Activated CD8-positive, alpha-beta T cell treated with anti-CD3 and anti-CD28 coated beads, Interleukin-2, amount 10 ng/mL, durations not matched to agents 7 days and 5 days (primary cell): Measurements from ENCODE around the gene GIMAP2. TPM values are rescaled to one million over a fixed set of nuclear protein-coding genes. Genes with fewer than 3 reads are reported as not detected.

ENCODE experiments used
- ATAC-seq: fragments of 150-1000 bp; cut with Tn5 transposase; one replicate; pipeline ENCODE4 v1.10.0; 2021; ENCODE audit warnings: moderate library complexity
- CTCF ChIA-PET: fragments of 350-600 bp; sonication (Branson Sonifier 250); formaldehyde crosslinking; loops from one replicate; lab custom pipeline; 2021; ENCODE audit warnings: antibody characterized with exemption; lab: Charles Lee
- POLR2A ChIA-PET: fragments of 350-600 bp; sonication (Branson Sonifier 250); formaldehyde crosslinking; loops from one replicate; lab custom pipeline; 2021; ENCODE audit warnings: antibody characterized with exemption; lab: Charles Lee
- DNase-seq: peaks from one replicate; pipeline ENCODE4 v3.0.0-alpha.2; 2020
- H3K27ac Mint-ChIP-seq: one replicate; pipeline ENCODE4 v1.8.0; 2021; ENCODE audit warnings: mild to moderate bottlenecking, mixed read lengths
- H3K27me3 Mint-ChIP-seq: one replicate; pipeline ENCODE4 v1.8.0; 2021; ENCODE audit warnings: low read depth, mixed read lengths
- H3K36me3 Mint-ChIP-seq: one replicate; pipeline ENCODE4 v1.8.0; 2021; ENCODE audit warnings: low read depth, mixed read lengths
- H3K4me1 Mint-ChIP-seq: one replicate; pipeline ENCODE4 v1.8.0; 2021; ENCODE audit warnings: low read depth, mixed read lengths
- H3K4me3 Mint-ChIP-seq: one replicate; pipeline ENCODE4 v1.8.0; 2021; ENCODE audit warnings: mild to moderate bottlenecking, mixed read lengths
- H3K9me3 Mint-ChIP-seq: one replicate; pipeline ENCODE4 v1.8.0; 2022; ENCODE audit warnings: mixed read lengths; ENCODE audit not compliant: insufficient read depth
- total RNA-seq, 2 experiments: library from RNA; stranded (reverse); gene quantifications; one replicate each; pipeline ENCODE4 v1.2.3, GENCODE V29; 2021

The GIMAP2 gene
- total RNA-seq, 2 experiments from 2014 or later = 79.0 to 82.9 TPM

GRCh38 chr7:150740053-150740452, 54.5 kb downstream of the GIMAP2 start:
- peaks cover 79% of the 10 kb centered on the region for H3K4me1 Mint-ChIP-seq
- peak overlapping the region; percentile 90 for H3K27ac Mint-ChIP-seq
- no peaks in the 10 kb centered on the region for H3K9me3 Mint-ChIP-seq
- H3K27me3 Mint-ChIP-seq = no peaks in the 10 kb centered on the region
- DNase-seq = no peak
- CTCF ChIA-PET = interaction anchor here (2.6 to 6.1 kb wide), 2 partner anchors 15 to 289 kb away, joined by 9 to 47 read pairs; partner anchors contain the start of gene GIMAP8
- H3K36me3 Mint-ChIP-seq = peaks cover 77% of the 10 kb centered on the region
- POLR2A ChIA-PET = interaction anchor here (0.6 to 3.0 kb wide), 2 partner anchors 24 to 228 kb away, joined by 3 to 13 read pairs; partner anchors contain the start of gene GIMAP1
- H3K4me3 Mint-ChIP-seq = peak overlapping the region; percentile 90
- no peak for ATAC-seq

GRCh38 chr7:150742286-150742968, 56.9 kb downstream of the GIMAP2 start:
- ChIA-PET CTCF (interaction anchor here (0.7 to 6.1 kb wide), 7 partner anchors 9 to 294 kb away, joined by 3 to 47 read pairs (median 4); partner anchors contain the start of genes GIMAP7 and GIMAP8), POLR2A (interaction anchor here (0.7 to 3.0 kb wide), 13 partner anchors 8 to 290 kb away, joined by 3 to 16 read pairs (median 5); partner anchors contain the start of genes GIMAP1, GIMAP2, GIMAP4 and GIMAP7)
- H3K27ac Mint-ChIP-seq = peak overlapping the region; percentile 90
- DNase-seq (no peak), ATAC-seq (no peak)
- H3K4me1 Mint-ChIP-seq = peaks cover 76% of the 10 kb centered on the region
- peaks cover 96% of the 10 kb centered on the region for H3K36me3 Mint-ChIP-seq
- no peaks in the 10 kb centered on the region for H3K9me3 Mint-ChIP-seq
- H3K4me3 Mint-ChIP-seq = peak overlapping the region; percentile 90
- H3K27me3 Mint-ChIP-seq = no peaks in the 10 kb centered on the region

Other genes with a start within 250 kb of the GIMAP2 start
- 10 to 100 TPM; 21.5 to 22.3 TPM for gene GIMAP8, start 235.1 kb upstream of the GIMAP2 start, total RNA-seq
- 100 to 1,000 TPM; 134 TPM for gene GIMAP7, start 170.8 kb upstream of the GIMAP2 start, total RNA-seq
- gene GIMAP4, start 118.3 kb upstream of the GIMAP2 start, total RNA-seq = 100 to 1,000 TPM; 174 to 186 TPM
- 10 to 100 TPM; 88.9 to 93.3 TPM for gene GIMAP6, start 53.3 kb upstream of the GIMAP2 start, total RNA-seq
- gene GIMAP1, start 30.9 kb downstream of the GIMAP2 start, total RNA-seq = 10 to 100 TPM; 19.0 to 20.2 TPM
- 10 to 100 TPM; 56.3 to 63.3 TPM for gene GIMAP5, start 51.7 kb downstream of the GIMAP2 start, total RNA-seq
- gene TMEM176B, start 114.7 kb downstream of the GIMAP2 start, total RNA-seq = not detected
- not detected for gene TMEM176A, start 115.1 kb downstream of the GIMAP2 start, total RNA-seq
- gene AOC1, start 166.8 kb downstream of the GIMAP2 start, total RNA-seq = not detected